GM23338 (cell line): ENCODE measurements around the gene SUPT3H. TPM values are rescaled to one million over a fixed set of nuclear protein-coding genes. Genes with fewer than 3 reads are reported as not detected.

Source experiments
- ATAC-seq: fragments of 200-7000 bp; cut with Tn5 transposase; 3 replicates; pipeline ENCODE4 v1.9.1; 2020
- DNase-seq: peaks from one replicate; pipeline ENCODE4 v3.0.0-alpha.2; 2015; ENCODE audit warnings: low spot score
- H2AFZ ChIP-seq: fragments of 200-600 bp; sonication (generic); 2 replicates; pipeline ENCODE4 v1.8.0; 2016; ENCODE audit warnings: antibody characterized with exemption, mild to moderate bottlenecking, moderate library complexity
- H3F3A ChIP-seq: fragments of 200-600 bp; sonication (generic); replicated peaks from 2 replicates; pipeline ENCODE4 v1.8.0; 2017; ENCODE audit warnings: antibody characterized with exemption, mixed run types, low read depth
- H3K27ac ChIP-seq: fragments of 200-600 bp; sonication (generic); 2 replicates; pipeline ENCODE4 v1.6.1; 2016; ENCODE audit warnings: low read depth
- H3K27me3 ChIP-seq: fragments of 200-600 bp; sonication (generic); 2 replicates; pipeline ENCODE4 v1.8.0; 2016; ENCODE audit warnings: mild to moderate bottlenecking, mixed run types, moderate library complexity; ENCODE audit not compliant: insufficient read depth
- H3K36me3 ChIP-seq: fragments of 200-600 bp; sonication (generic); 2 replicates; pipeline ENCODE4 v1.8.0; 2016; ENCODE audit warnings: mild to moderate bottlenecking; ENCODE audit not compliant: insufficient read depth
- H3K4me1 ChIP-seq: fragments of 200-600 bp; sonication (generic); 2 replicates; pipeline ENCODE4 v1.8.0; 2016; ENCODE audit warnings: mild to moderate bottlenecking, moderate library complexity; ENCODE audit not compliant: insufficient read depth
- H3K4me2 ChIP-seq: fragments of 200-600 bp; sonication (generic); 2 replicates; pipeline ENCODE4 v1.7.1; 2017; ENCODE audit warnings: mixed run types
- H3K4me3 ChIP-seq: fragments of 200-600 bp; sonication (generic); 2 replicates; pipeline ENCODE4 v1.6.1; 2016; ENCODE audit warnings: mixed run types
- H3K79me2 ChIP-seq: fragments of 200-600 bp; sonication (generic); replicated peaks from 2 replicates; pipeline ENCODE4 v1.8.0; 2017; ENCODE audit warnings: mild to moderate bottlenecking; ENCODE audit not compliant: insufficient read depth
- H3K9me2 ChIP-seq: fragments of 200-600 bp; sonication (generic); 2 replicates; pipeline ENCODE4 v1.8.0; 2017; ENCODE audit not compliant: insufficient read depth
- H4K20me1 ChIP-seq: fragments of 200-600 bp; sonication (generic); replicated peaks from 2 replicates; pipeline ENCODE4 v1.8.0; 2017; ENCODE audit warnings: mild to moderate bottlenecking; ENCODE audit not compliant: insufficient read depth
- H3K27ac Mint-ChIP-seq: 2 replicates; pipeline ENCODE4 v1.8.0; 2020; ENCODE audit warnings: inconsistent platforms, mild to moderate bottlenecking, moderate library complexity, mixed read lengths
- H3K27me3 Mint-ChIP-seq: 3 replicates; pipeline ENCODE4 v1.8.0; 2022; ENCODE audit warnings: low read depth, mild to moderate bottlenecking, moderate library complexity, mixed read lengths, inconsistent platforms; ENCODE audit not compliant: insufficient read depth, poor library complexity
- H3K36me3 Mint-ChIP-seq: 3 replicates; pipeline ENCODE4 v1.8.0; 2021; ENCODE audit warnings: low read depth, mild to moderate bottlenecking, inconsistent platforms, moderate library complexity, mixed read lengths
- H3K4me1 Mint-ChIP-seq: 3 replicates; pipeline ENCODE4 v1.8.0; 2020; ENCODE audit warnings: mild to moderate bottlenecking, inconsistent platforms, mixed read lengths
- H3K4me3 Mint-ChIP-seq: 3 replicates; pipeline ENCODE4 v1.8.0; 2021; ENCODE audit warnings: moderate library complexity, mild to moderate bottlenecking, inconsistent platforms, mixed read lengths
- H3K9me3 Mint-ChIP-seq: 3 replicates; pipeline ENCODE4 v1.8.0; 2020; ENCODE audit warnings: moderate library complexity, mild to moderate bottlenecking, inconsistent platforms, mixed read lengths
- ETS1 ChIP-seq: IDR thresholded peaks from 2 replicates; pipeline ENCODE4 v1.6.1; 2016; ENCODE audit warnings: antibody characterized with exemption
- JUNB ChIP-seq: IDR thresholded peaks from one replicate; pipeline ENCODE4 v1.6.1; 2016; ENCODE audit warnings: antibody characterized with exemption; ENCODE audit not compliant: unreplicated experiment
- NANOG ChIP-seq: IDR thresholded peaks from 2 replicates; pipeline ENCODE4 v1.6.1; 2016; ENCODE audit warnings: antibody characterized with exemption, borderline replicate concordance
- POLR2AphosphoS5 ChIP-seq: IDR thresholded peaks from 2 replicates; pipeline ENCODE4 v1.6.1; 2016; ENCODE audit warnings: antibody characterized with exemption, low read depth
- STAT1 ChIP-seq: IDR thresholded peaks from one replicate; pipeline ENCODE4 v1.6.1; 2016; ENCODE audit warnings: antibody characterized with exemption; ENCODE audit not compliant: unreplicated experiment
- ZNF462 ChIP-seq: fragments of 250-450 bp; sonication (Bioruptor Pico); IDR thresholded peaks from 2 replicates; pipeline ENCODE4 v1.5.0; 2020; ENCODE audit warnings: mild to moderate bottlenecking, moderate library complexity
- polyA plus RNA-seq: library from polyadenylated mRNA; unstranded; fragments of >200 nt; fragmentation: Nextera tagmentation; extraction: Ambion mirVana; gene quantifications from 2 replicates; pipeline ENCODE4 v1.2.1, GENCODE V29; 2016
- total RNA-seq: library from RNA; depleted of rRNA; stranded (reverse); fragments of >200 nt; shearing (Covaris generic); gene quantifications from 2 replicates; pipeline ENCODE4 v1.2.3, GENCODE V29; 2014

The SUPT3H gene
- total and polyA plus RNA-seq, 2 experiments from 2014 or later, result 11.4 to 30.1 TPM

- Histone ChIP-seq H3K9me2 (no peaks in the 10 kb centered on the region), H3K36me3 (no peaks in the 10 kb centered on the region), H3K27ac (no peak overlapping the region), H3K4me1 (peaks cover 8% of the 10 kb centered on the region; the same call in 1 of the 2 replicates), H4K20me1 (peaks cover 3% of the 10 kb centered on the region; the same call in 1 of the 2 replicates), H3K79me2 (peaks cover 75% of the 10 kb centered on the region), H2AFZ (no peak overlapping the region), H3K4me3 (no peak overlapping the region), H3K4me2 (no peak overlapping the region), H3K27me3 (no peaks in the 10 kb centered on the region), H3F3A (no peaks in the 10 kb centered on the region)
- DNase-seq, result no peak
- H3K9me3 Mint-ChIP-seq, result no peaks in the 10 kb centered on the region
- ATAC-seq, result no peak
- H3K27ac Mint-ChIP-seq, result no peak overlapping the region
- no peak overlapping the region for H3K4me3 Mint-ChIP-seq
- H3K4me1 Mint-ChIP-seq, result peaks cover 6% of the 10 kb centered on the region
- peaks cover 2% of the 10 kb centered on the region for H3K27me3 Mint-ChIP-seq
- H3K36me3 Mint-ChIP-seq, result no peaks in the 10 kb centered on the region
- TF ChIP-seq JUNB (no peak), POLR2AphosphoS5 (no peak), NANOG (no peak), ZNF462 (CRISPR knock-in tag) (no peak), ETS1 (no peak), STAT1 (no peak)
Observed at GRCh38 chr6:45369870-45370269, 7.9 kb downstream of the SUPT3H start.
